Breast epithelium (tissue), 3 donors: ENCODE measurements around the gene MLXIP.

Experiments used
- POLR2AphosphoS5 ChIP-seq, 3 donors: sonication (generic); formaldehyde crosslinking; IDR thresholded peaks; one replicate each; pipeline ENCODE4 v1.6.1; 2017; ENCODE audit warnings: antibody characterized with exemption in 3 of 3
- TF ChIP-seq, protein P1 (sequence below), 3 donors: fragments of 450-650 bp; IDR thresholded peaks; one replicate each; pipeline ENCODE4 v1.5.1; 2016 to 2017; ENCODE audit warnings: antibody characterized with exemption in 3 of 3, mild to moderate bottlenecking in 3 of 3, moderate library complexity in 3 of 3

DNA sequence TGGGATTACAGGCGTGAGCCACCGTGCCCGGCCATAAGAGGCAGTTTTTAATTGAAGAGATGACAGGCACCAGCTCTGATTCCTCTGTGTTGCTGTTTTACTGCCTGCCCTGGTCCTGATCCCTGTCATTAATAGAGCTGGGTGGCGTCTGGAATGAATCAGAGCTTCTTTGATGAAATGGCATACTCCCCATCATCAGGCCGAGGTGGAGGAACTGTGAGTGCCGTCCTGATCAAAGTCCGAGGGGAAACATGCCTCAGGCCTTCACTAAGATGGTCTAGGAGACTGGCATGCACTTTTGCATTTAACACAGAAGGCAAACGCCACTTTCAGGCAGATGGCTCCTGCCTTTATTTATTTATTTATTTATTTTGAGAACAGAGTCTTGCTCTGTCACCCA lies 61.4 kb downstream of the MLXIP start:
- TF ChIP-seq, protein P1, sequence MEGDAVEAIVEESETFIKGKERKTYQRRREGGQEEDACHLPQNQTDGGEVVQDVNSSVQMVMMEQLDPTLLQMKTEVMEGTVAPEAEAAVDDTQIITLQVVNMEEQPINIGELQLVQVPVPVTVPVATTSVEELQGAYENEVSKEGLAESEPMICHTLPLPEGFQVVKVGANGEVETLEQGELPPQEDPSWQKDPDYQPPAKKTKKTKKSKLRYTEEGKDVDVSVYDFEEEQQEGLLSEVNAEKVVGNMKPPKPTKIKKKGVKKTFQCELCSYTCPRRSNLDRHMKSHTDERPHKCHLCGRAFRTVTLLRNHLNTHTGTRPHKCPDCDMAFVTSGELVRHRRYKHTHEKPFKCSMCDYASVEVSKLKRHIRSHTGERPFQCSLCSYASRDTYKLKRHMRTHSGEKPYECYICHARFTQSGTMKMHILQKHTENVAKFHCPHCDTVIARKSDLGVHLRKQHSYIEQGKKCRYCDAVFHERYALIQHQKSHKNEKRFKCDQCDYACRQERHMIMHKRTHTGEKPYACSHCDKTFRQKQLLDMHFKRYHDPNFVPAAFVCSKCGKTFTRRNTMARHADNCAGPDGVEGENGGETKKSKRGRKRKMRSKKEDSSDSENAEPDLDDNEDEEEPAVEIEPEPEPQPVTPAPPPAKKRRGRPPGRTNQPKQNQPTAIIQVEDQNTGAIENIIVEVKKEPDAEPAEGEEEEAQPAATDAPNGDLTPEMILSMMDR (IDR thresholded peaks at IDR 0.05) = no peak
- TF ChIP-seq POLR2AphosphoS5 (IDR thresholded peaks at IDR 0.05) = no peak
